ENCODE results near the gene SPAG8. TPM values are rescaled to one million over a fixed set of nuclear protein-coding genes. Genes with fewer than 3 reads are reported as not detected.
A peak's percentile ranks its signal among the peaks of the same experiment; 100 is the strongest.

Gene SPAG8
- total RNA-seq, 1 experiment from 2014 or later: 0.50 TPM

DNA sequence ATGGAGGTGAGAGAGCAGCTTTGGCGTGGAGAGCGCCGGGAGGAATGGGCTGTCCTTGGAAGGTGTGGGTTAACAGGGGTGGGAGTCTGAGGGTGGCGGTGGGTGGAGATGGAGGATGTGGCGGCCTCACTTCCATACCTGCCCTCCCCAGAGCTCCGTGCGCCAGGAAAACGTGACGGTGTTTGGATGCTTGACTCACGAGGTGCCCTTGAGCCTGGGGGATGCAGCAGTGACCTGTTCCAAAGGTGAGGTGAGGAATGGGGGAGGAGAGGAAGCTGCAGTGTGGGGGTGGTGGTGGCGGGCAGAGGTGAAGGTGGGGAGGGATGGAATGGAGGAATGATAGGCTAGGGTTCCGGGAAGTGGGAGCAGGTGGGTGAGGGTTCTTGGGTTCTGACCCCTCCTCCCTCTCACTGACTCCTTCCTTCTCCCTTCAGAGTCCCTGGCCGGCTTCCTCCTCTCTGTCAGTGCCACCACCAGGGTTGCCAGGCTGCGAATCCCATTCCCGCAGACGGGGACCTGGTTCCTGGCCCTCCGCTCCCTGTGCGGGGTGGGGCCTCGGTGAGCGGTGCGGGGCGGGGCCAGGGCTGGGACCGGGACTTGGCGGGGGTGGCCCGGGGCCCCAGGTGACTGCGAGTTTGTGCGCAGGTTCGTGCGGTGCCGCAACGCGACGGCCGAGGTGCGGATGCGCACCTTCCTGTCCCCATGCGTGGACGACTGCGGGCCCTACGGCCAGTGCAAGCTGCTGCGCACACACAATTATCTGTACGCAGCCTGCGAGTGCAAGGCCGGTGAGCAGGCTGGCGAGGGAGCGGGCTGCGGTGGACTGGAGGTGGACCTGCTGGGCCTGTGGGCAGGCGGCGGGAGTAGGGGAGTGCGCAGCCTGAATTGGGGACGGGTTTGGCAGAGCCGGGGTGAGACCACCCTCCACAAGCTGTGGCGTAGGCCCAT, 34.0 kb upstream of the SPAG8 start:
- no peak overlapping the region for H2BK120ac ChIP-seq (ENCODE audit: low read depth, low read length, poor library complexity, severe bottlenecking)
- peak overlapping the region; percentile 14 for H3K9ac ChIP-seq (ENCODE audit: extremely low read depth, insufficient read length, low read length)
- no peak overlapping the region for H4K5ac ChIP-seq (ENCODE audit: insufficient read length, low read depth, low read length)
- WGBS (ENCODE audit: extremely low coverage, insufficient read length, low lambda C conversion rate): no CpG with 5 or more reads among the region's 53 CpGs
- no peaks in the 10 kb centered on the region for H3K79me1 ChIP-seq (ENCODE audit: insufficient read depth, low read depth, low read length, poor library complexity, severe bottlenecking)
- no peak overlapping the region for H3K4ac ChIP-seq (ENCODE audit: low read depth, low read length)
- Mint-ChIP-seq H3K4me1 (peaks cover 26 to 28% of the 10 kb centered on the region in 2 experiments), H3K27me3 (ENCODE audit: low read depth) (peaks cover 17% of the 10 kb centered on the region), H3K36me3 (ENCODE audit: insufficient read depth in 1 of 3, low read depth in 3 of 3) (peaks cover 1 to 17% (median 8%) of the 10 kb centered on the region in 3 experiments; a peak in 5 of 7 replicates), H3K9me3 (no peaks in the 10 kb centered on the region), H3K27ac (peak overlapping the region; percentile 64 to 92 (median 81); a peak in 6 of 7 replicates), H3K4me3 (peak overlapping the region; percentile 77 to 86)
- H3K9me3 ChIP-seq (ENCODE audit: control insufficient read depth, low read depth, low read length): no peaks in the 10 kb centered on the region
- no peak overlapping the region for H2BK20ac ChIP-seq (ENCODE audit: low read depth, low read length, poor library complexity, severe bottlenecking)
- no peaks in the 10 kb centered on the region; the same call in 1 of the 2 replicates for H3K27me3 ChIP-seq (ENCODE audit: insufficient read depth, low read length)
- no peaks in the 10 kb centered on the region for H3K79me2 ChIP-seq (ENCODE audit: insufficient read depth, low read length)
- peak overlapping the region; percentile 52 for H3K18ac ChIP-seq (ENCODE audit: insufficient read length, low read depth, low read length)
- peak overlapping the region; percentile 79 for H3K4me2 ChIP-seq (ENCODE audit: insufficient read depth, insufficient read length, low read length)
- no peak overlapping the region for H4K8ac ChIP-seq (replicated peaks; ENCODE audit: insufficient read length, low read depth, low read length)
- H2AFZ ChIP-seq (ENCODE audit: low read length): no peak overlapping the region
- H3K27ac ChIP-seq (ENCODE audit: insufficient read length, low read depth, low read length): no peak overlapping the region
- DNase-seq: peak; percentile 74
- H2BK12ac ChIP-seq (ENCODE audit: insufficient read length, low read depth, low read length): no peak overlapping the region
- no peak overlapping the region for H3T11ph ChIP-seq (ENCODE audit: low read length)
- H3K23me2 ChIP-seq (ENCODE audit: insufficient read length, low read depth, low read length, poor library complexity, severe bottlenecking): peaks cover 7% of the 10 kb centered on the region
- H4K91ac ChIP-seq (ENCODE audit: insufficient read length, low read depth, low read length): no peak overlapping the region
- TF ChIP-seq, protein P1, sequence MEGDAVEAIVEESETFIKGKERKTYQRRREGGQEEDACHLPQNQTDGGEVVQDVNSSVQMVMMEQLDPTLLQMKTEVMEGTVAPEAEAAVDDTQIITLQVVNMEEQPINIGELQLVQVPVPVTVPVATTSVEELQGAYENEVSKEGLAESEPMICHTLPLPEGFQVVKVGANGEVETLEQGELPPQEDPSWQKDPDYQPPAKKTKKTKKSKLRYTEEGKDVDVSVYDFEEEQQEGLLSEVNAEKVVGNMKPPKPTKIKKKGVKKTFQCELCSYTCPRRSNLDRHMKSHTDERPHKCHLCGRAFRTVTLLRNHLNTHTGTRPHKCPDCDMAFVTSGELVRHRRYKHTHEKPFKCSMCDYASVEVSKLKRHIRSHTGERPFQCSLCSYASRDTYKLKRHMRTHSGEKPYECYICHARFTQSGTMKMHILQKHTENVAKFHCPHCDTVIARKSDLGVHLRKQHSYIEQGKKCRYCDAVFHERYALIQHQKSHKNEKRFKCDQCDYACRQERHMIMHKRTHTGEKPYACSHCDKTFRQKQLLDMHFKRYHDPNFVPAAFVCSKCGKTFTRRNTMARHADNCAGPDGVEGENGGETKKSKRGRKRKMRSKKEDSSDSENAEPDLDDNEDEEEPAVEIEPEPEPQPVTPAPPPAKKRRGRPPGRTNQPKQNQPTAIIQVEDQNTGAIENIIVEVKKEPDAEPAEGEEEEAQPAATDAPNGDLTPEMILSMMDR (conservative IDR thresholded peaks at IDR 0.05): no peak; the same call in 2 of the 3 replicates
- no peak overlapping the region for H3K56ac ChIP-seq (ENCODE audit: insufficient read length, low read depth, low read length)
- H2AK5ac ChIP-seq (ENCODE audit: insufficient read length, low read length): no peak overlapping the region
- H2BK15ac ChIP-seq (ENCODE audit: low read depth, low read length): no peak overlapping the region
- no peak overlapping the region for H2BK5ac ChIP-seq (ENCODE audit: insufficient read length, low read length)
- no peaks in the 10 kb centered on the region for H4K20me1 ChIP-seq (ENCODE audit: control insufficient read depth, insufficient read depth, insufficient read length)
- peaks cover 14% of the 10 kb centered on the region; the same call in 1 of the 2 replicates for H3K4me1 ChIP-seq (ENCODE audit: insufficient read depth, low read length)
- no peak overlapping the region for H3K23ac ChIP-seq (ENCODE audit: insufficient read length, low read depth, low read length)
- peak overlapping the region; percentile 27; the same call in 1 of the 2 replicates for H3K14ac ChIP-seq (ENCODE audit: insufficient read depth, low read length)

All from H9 (cell line).